ENCODE data around the gene CCNB1IP1.

- TF ChIP-seq ZNF121 (CRISPR knock-in tag; IDR thresholded peaks at IDR 0.05), result no peak
- no peak for TF ChIP-seq ZNF263 (CRISPR knock-in tag; IDR thresholded peaks at IDR 0.05; ENCODE audit: low read depth)
- TF ChIP-seq IRF2 (CRISPR knock-in tag; IDR thresholded peaks at IDR 0.05; ENCODE audit: borderline replicate concordance, low read depth), result no peak
Observed at GRCh38 chr14:20375471-20375870, 42.4 kb upstream of the CCNB1IP1 start.
